ENCODE measurements around the gene BATF3. TPM values are rescaled to one million over a fixed set of nuclear protein-coding genes. Genes with fewer than 3 reads are reported as not detected.

The BATF3 gene
- total RNA-seq, 1 donor from 2014 or later = not detected

GRCh38 chr1:212638492-212639151, 61.0 kb downstream of the BATF3 start:
- no peak for TF ChIP-seq CTCF (conservative IDR thresholded peaks at IDR 0.05)
- peaks cover 5% of the 10 kb centered on the region for H3K27me3 Mint-ChIP-seq (ENCODE audit: low read depth)
- no peaks in the 10 kb centered on the region for H3K4me1 Mint-ChIP-seq
- no peaks in the 10 kb centered on the region for H3K36me3 Mint-ChIP-seq (ENCODE audit: low read depth)
- DNase-seq (ENCODE audit: low read depth, low spot score) = no peak
- H3K4me3 Mint-ChIP-seq = no peak overlapping the region
- H3K27ac Mint-ChIP-seq (ENCODE audit: unreplicated experiment) = no peak overlapping the region
- H3K9me3 Mint-ChIP-seq = peaks cover 2% of the 10 kb centered on the region

DNA sequence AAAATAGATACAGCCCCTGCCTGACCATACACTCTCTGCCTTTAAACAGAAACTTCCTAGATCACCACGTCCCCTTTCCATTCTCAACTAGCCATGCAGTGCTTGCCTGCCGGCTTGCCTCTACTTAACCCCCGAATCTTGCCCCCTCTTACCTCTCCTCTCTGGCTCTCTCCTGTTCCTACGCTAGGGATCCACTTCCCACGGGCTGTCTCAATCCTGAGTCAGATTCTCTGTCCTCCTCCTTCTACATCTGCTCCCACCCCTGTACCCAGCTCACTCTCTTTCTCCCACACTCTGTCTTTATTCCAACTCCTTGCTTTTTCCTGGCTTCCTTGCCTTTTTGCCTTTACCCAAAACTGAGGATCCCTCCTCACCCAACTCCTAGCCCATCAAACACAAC, 61.7 kb downstream of the BATF3 start:
- DNase-seq (ENCODE audit: low read depth, low spot score) = no peak
- peaks cover 5% of the 10 kb centered on the region for H3K27me3 Mint-ChIP-seq (ENCODE audit: low read depth)
- H3K27ac Mint-ChIP-seq (ENCODE audit: unreplicated experiment) = no peak overlapping the region
- H3K4me1 Mint-ChIP-seq = no peaks in the 10 kb centered on the region
- peaks cover 2% of the 10 kb centered on the region for H3K9me3 Mint-ChIP-seq
- no peaks in the 10 kb centered on the region for H3K36me3 Mint-ChIP-seq (ENCODE audit: low read depth)
- TF ChIP-seq CTCF (conservative IDR thresholded peaks at IDR 0.05) = no peak
- H3K4me3 Mint-ChIP-seq = no peak overlapping the region

Other genes with a start within 250 kb of the BATF3 start
- 10.3 and 12.3 TPM in 2 replicates for gene ATF3, start 91.1 kb downstream of the BATF3 start, total RNA-seq
- 63.0 and 64.7 TPM in 2 replicates for gene NSL1, start 91.9 kb upstream of the BATF3 start, total RNA-seq
- gene TATDN3, start 92.1 kb upstream of the BATF3 start, total RNA-seq = 14.2 and 15.1 TPM in 2 replicates
- 0.68 and 1.3 TPM in 2 replicates for gene SPATA45, start 147.8 kb upstream of the BATF3 start, total RNA-seq
- gene FLVCR1, start 158.4 kb upstream of the BATF3 start, total RNA-seq = 31.4 and 33.0 TPM in 2 replicates